NCI-H2107 treated with DMSO at 0.1 percent for 48 hours (cell line): ENCODE measurements around the gene C12orf50.
"Not testable (repeated sequence)": the region's sequence is repeated elsewhere in the genome, so short reads cannot be mapped to it uniquely, and the experiment has no call there.

Experiments
- DNase-seq: peaks from one replicate; lab custom pipeline; 2025; ENCODE audit not compliant: unreplicated experiment; lab: John Stamatoyannopoulos, UW

C12orf50 gene, protein sequence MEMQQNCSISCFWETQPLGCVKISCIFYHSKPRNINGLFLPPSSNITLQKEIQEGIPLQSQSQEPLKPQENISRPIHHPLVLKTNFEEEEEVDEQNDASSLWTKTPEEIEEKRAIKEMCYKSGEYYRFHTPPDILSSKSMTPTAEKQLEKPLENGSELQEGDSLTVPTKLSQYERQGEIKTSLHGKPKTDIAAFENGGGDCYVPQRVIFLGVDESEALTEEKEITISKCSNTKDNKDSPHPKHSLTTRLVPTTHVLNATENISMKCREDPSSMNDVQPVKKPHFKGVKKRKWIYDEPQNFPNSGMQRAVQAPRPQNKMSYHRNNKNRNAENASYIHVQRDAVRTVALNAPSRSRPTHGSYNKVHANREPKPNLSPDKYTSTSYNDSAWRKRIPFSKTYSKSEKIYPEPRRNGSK

DNA sequence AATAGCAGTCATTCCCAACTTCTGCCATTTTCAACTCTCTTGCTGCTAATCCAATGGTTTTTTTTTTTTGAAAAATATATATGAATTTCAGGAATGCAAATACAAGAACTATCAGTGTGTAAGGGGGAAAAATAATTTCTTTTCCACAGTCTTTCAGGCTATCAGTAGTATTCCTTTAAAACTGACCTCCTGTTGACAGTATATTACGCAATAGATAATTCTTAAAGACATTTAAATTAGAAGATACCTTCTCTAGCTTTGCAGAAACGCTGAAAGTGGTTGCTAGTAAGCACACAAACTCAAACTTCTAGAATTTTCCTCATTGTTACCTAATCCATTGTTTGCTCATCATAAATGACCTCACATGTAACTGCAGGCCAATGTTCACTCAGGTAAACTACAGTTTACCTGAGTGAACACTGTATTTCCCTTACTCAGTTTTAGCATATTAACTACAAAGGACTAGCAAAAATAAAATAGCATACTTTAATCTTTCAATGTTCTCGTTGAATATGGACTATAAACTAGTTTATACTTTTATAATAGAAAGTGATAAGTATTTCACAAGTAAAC, at the start of gene C12orf50:
C12orf50 (minus strand) TSS at position 309 of the 573 bp plus-strand sequence. CDS start 2,439 bp downstream, outside the sequence.
- no peak for DNase-seq

DNA sequence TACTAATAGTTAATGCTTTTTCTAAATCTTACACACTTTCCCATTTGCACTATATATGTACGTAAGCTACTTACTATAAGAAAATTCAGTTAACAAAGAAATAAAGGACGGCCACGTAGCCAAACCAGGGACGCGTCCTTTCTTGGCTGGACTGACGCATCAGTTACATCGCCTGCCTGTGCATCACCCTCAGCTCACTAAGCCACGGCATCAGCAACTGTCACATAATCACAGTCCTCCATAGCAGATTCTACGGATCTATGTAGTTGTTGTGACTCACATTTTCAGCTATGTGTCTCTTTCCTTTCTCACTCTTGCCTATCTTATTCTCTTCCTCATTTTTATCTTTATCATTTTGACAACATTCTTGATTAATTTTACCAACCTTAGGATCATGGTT, 38.1 kb upstream of the C12orf50 start:
- no peak for DNase-seq

DNA sequence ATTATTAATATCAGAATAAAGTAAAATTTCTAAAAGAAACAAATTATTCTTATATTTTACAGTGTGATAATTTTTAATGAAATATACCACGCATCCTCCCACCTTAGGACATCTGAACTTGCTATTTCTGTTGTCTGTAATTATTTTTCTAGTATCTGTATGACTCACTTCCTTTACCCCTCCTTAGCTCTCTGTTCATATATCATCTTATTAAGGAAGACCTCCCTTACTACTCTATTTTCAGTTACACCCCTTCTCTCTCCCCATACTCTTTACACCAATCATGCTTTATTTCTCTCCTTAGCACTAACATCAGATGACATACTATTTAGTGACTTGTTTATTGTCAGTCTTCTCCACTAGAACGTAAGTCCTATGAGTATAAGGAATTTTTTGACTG, 34.2 kb upstream of the C12orf50 start:
- DNase-seq = no peak

DNA sequence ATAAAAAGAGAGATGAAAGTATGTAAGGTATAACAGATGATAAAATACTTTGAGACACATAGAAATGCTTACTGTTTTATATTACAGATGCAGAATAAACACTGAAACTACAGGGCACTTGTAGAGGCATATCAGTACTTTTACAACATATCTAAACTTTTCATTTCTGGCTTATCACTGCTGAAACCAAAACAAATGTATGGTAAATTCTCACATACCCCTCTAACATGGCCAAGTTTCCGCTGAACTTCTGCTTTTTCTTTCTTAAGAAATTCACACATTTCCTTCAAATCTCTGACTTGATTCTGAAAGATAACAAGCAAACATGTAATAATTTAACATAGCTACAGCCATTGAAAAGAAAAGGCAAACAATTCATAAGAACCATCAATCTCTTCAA, 33.3 kb upstream of the C12orf50 start:
- no peak for DNase-seq

DNA sequence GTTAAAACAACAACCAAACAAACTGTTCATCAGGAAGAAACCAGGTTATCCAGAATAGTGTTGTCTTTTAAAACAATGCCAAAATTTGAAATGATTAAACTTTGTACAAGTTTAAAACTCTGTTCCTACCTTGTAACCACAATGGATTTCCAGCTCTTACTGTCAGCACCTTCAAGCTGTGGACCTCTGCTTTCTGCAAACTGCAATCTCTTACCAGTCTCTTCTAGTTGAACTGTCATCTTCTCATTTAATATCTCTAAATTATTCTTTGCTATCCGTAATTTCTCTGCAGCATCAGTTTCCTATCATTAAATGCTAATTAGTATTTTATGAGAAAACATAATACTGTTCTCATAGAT, 29.5 kb upstream of the C12orf50 start:
- DNase-seq = no peak

DNA sequence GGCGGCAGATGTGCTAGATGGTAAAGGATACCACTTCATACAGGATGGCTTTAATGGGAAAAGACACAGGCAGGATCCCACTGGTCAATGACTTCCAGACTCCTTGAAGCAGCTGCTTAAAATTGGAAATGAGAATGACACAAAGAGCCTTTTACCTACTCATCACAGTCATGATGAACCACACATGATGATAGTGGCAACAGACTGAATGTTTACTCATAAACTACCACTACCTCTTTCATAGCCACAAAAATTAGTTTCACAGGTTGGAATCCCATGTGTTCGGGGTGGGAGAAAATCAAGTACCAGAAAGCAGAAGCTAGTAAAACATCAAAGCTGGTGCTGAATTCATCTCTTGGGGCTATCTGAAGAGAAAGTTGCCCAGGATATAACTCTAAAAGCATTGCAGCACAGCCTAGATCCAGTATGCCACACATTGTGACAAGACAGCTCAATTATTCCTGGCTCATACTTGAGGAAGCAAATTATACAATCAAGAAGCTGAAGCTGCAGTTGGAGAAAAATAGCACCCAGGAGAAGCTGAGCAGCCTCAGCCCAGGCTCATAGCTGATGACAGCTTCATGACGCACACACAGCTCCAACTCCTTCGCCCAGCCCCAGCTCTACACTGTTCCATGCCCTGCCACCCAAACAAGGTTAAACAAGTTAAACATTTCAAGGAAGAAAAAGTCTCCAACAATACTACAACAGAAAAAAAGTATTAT, 29.0 kb upstream of the C12orf50 start:
- DNase-seq = no peak

DNA sequence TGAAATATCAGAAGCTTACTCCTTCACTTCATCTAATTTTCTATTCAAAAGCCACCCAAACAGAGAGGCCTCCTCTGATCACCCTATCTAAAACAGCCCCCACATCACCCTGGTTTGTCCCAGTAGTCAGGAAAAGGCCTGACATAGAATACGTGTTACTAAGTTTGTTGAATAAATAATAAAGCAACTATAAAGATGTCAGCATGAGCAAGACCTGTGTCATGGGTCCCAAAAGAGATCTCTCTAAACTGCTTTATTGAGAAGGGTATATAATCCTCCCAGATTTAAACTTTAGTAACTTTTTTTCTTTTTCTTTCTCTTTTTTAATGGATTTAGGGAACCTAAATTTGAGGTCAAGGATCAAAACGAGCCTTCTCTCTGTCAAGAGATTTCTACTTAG, 27.4 kb upstream of the C12orf50 start:
- DNase-seq = no peak

DNA sequence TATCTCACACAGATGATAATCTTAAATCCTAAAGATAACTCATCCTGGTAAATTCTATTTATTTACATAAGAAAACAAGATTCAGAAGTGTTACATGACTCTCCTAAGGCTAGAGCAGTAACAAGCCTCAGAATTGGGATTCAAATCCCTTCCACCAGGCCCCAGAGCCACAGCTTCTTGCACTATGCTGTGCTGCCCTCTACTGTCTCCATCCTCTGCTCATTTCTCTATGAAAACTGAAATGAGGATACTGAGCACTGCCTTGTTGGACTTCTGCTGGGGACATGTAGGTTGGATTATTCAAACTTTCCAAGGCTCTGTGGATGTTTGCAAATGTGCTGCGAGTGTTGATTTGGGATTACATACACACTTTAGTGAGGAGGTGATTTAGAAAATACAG, 23.5 kb upstream of the C12orf50 start:
- peak; percentile 41 for DNase-seq

DNA sequence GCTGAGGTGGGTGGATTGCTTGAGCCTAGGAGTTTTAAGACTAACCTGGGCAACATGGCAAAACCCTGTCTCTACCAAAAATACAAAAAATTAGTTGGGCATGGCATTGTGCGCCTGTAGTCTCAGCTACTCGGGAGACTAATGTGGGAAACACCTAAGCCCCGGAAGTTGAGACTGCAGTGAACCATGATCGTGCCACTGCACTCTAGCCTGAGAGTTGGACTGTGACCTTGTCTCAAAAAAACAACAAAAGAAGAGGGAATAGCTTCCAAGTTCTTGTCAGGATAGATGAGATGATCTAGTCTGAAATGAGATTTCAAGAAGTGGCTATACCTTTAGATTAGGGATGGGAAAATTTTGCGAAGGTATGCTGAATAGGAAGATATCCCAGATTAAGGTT, 14.8 kb upstream of the C12orf50 start:
- no peak for DNase-seq

DNA sequence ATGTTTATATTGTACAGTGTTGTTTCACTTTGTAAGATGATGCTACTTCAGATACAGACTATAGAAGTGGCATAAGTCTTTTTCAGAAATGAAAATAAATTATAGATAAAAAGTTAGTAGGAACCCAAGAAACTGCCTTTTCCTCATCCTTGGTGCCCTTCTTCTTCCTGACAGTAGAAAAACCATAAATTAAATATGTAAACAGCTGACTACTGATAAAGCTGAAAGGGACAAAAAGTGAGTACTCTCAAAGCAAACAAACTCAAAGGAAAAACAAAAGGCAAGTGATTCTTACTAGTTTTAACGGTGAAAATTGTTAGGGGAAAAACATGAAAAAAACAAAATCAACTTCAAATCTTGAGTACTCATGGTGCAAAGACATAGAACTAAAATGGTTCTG, 8.6 kb upstream of the C12orf50 start:
- DNase-seq = no peak

DNA sequence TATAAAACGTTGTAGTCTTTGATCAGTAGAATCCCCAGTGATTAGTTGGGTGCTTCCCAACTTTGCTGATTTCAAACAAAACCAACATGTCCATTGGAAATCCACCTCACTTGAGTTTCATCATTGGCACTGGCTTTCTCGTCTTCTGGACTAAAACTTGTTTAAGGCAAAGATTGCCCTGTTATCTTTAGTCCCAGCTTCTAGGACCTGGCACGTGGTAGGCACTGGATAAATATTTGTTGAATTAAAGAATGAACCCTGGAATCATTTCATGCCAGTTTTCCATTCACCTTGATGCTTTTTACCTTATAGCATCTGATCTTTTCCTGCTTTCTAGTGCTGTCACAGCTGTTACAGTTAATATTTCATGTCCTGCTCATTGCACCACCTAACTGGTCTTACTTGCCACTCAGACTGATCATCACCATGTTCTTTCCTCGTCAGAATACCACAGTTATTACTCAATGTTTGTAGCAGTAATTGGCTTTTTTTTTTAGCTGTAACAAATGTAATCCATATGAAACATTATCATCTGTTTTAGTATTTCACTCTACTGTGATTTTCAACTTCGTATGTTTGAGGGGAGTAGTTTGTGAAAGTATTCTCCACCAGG, 7.3 kb upstream of the C12orf50 start:
- no peak for DNase-seq

DNA sequence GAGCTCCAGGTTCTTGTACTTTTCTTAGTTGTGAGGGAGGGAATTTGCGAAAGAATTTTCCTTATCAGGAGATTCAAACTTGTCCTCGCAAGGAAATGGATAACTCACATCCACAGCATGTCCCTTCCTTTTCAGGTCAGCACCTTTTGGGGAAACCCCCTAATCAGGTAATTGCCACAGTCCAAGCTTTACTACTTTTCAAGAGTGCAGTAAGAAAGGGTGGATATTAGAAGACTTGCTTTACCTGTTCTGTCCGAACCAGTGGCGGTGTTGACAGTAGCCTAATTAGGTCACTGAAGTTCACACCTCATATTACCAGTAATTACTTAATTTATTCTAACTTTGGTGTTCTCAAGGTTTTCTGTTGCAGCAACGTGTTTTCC, 6.7 kb upstream of the C12orf50 start:
- DNase-seq = no peak

DNA sequence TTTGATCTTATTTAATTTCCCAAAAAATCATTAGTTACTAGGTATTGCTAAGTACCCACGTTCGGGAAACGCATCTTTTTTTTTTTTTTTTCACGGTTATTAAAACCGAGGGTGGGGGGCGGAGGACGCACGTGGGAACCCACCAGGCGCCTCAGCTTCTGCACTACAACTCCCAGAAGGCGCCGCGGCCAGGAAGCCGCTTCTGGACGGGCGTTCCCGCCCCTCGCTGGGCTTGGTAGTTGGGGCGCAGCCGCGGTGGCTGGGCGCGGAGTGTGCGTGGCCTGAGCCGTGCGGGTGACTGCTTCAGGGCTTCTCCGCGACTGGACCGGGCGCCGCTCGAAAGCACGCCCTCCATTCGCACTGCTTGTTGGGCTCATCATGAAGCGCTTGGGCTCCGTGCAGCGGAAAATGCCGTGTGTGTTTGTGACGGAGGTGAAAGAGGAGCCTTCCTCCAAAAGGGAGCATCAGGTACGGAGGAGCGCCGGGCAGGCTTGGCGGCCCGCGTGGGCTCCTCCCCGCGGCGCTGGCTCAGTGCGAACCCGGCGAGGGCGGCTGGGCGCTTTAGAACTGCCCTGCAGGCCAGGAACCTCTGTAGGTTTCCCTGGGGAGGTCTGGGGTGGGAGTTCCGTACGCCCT, 6.2 kb upstream of the C12orf50 start:
- peak; percentile 68 for DNase-seq

DNA sequence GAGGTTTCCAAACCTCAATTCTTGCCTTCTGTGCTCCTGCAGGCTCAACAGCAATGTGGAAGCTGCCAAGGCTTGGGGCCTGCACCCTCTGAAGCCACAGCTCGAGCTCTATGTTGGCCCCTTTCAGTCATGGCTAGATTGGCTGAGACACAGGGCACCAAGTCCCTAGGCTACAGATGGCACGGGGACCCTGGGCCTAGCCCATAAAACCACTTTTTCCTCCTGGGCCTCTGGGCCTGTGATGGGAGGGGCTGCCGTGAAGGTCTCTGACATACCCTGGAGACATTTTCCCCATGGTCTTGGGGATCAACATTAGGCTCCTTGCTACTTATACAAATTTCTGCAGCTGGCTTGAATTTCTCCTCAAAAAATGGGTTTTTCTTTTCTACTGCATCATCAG, 2.0 kb upstream of the C12orf50 start:
- not testable (repeated sequence) for DNase-seq

DNA sequence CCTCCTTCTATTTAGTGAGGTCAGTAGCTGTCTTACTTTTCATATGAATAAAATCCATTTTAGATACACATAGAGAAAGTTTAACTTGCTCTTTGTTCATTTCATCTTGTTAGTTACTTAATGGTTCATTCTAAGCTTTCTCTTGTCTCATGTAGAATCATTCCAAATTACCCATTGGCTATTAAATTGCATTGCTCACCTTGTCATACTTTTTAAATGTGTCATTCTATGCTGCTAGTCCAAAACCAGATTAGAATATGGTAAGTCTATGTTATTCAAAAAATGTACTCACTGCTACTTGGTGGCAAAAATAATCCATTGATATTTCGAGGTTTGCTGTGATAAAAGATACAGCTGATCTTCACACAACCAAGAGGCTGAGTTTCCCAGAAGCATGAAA, 3.0 kb downstream of the C12orf50 start:
- DNase-seq = no peak

DNA sequence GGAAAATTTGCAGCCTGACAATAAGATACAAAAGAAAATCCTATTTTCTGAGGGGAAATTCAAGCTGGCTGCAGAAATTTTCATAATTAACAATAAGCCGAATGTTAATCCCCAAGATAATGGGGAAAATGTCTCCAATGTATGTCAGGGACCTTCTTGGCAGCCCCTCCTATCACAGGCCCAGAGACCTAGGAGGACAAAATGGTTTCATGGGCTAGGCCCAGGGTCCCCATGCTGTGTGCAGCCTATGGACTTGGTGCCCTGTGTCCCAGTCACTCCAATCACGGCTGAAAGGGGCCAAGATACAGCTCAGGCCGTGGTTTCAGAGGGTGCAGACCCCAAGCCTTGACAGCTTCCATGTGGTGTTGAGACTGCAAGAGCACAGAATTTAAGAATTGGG, 11.2 kb downstream of the C12orf50 start:
- no peak for DNase-seq

DNA sequence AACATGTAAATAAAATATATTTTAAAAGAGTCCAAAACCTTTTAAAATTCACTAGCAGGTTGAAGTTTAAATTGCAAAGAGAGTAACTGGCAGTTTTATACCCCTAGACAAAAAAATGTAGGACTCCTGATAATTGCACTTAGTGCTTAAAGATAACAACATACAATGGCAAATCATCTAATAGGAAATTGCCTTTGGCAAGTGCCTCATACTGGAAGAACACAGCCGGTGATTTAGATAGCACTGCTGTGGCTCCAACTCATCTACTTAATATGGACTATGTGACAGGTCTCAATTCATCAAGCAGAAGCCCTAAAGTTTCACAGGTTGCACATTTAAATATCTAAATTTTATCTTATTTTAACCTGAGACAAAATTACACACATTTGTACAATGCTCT, 13.4 kb downstream of the C12orf50 start:
- no peak for DNase-seq

DNA sequence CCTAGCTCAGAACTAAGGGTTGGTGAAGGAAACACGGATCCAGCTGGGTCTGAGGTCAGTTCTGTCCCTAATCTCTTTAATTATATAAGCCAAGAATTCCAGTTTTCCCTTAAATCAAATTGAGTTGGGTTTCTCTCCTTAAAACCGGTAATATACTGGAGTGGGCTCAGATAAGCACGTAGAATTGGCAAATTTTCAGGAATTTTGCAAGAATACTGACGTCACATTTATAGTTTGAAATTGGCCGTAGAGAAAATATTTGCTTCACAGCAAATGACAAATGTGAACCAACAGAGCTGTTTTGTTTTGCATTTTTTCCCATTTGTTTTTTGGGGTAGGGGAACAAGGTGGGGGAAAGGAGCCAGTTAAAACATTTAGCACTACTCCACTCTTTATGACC, 17.4 kb downstream of the C12orf50 start:
- no peak for DNase-seq

DNA sequence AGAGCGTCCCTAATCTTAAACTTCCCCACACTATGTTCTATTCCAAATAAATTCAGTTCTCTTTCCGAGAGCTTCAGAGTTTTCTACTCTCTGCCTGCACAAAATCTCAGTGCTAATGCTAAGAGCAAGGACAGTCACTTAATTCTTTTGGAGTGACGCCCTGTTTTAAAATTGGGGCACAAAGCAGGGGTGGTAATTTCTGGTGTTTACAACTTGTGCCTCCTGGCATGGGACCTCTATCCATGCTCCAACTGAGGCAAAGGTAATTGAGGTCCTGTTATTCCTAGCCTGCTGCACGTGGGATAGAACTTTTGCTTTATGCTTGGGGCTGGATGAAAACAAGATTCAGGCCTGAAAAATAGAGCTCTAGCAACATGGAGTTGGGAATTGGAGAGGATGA, 22.9 kb downstream of the C12orf50 start:
- DNase-seq = no peak

DNA sequence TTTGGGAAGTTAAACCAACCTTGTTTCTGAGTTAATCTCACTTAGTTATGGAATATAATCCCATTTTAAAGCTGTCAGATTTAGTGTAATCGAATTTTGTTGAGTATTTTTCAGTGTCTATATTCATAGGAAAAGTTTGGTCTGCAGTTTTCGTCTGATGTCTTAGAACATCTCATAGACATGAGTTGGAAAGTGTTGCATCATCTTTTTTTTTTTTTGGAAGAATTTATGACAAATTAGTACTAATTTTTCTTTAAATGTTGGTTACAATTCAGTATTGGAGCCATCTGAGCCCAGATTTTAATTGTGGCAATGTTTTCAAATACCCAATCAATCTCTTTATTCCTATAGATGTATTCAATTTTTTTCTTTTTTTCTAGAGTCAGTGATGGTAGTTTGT, 27.9 kb downstream of the C12orf50 start:
- DNase-seq = no peak

DNA sequence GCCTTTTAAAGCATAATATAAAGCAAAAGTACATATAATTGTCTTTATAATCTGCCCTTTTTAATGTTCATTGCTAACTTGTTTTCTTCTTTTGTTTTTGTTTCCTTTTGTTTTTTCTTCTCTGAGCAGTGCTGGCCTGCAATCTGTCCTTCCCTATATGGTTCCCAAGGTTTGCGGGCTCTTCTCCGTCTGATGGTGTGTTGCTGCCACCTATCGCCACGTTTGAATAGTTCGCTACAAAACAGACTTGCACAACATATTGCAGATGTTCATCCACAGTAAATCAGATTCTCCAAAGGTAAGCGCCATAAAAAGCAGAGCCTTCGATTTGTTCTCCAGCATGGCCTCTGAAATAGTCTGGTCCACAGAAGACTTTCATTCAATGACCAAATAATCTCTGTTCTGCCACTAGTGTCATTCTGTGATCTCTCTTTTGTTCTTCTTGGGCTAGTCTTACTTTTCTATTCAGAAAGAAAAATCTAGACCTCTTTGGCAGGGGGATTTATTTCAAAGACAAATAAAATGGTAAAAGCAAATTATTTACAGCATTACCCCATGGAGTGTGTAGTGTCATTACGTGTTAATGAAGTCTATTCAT, 33.5 kb downstream of the C12orf50 start:
- DNase-seq = peak; percentile 77
